GM12874 (cell line): Measurements from ENCODE around the gene ITGA5.

Source experiments
- CTCF ChIP-seq: IDR thresholded peaks from 2 replicates; pipeline ENCODE4 v1.5.1; 2011; ENCODE audit warnings: low read depth, mild to moderate bottlenecking, control low read depth, low read length, moderate library complexity; ENCODE audit not compliant: insufficient read depth

The ITGA5 gene

GRCh38 chr12:54356228-54356627 is 62.8 kb downstream of the ITGA5 start:
- no peak for TF ChIP-seq CTCF

GRCh38 chr12:54355104-54355815 is 63.8 kb downstream of the ITGA5 start:
- TF ChIP-seq CTCF: no peak

- TF ChIP-seq CTCF: no peak
These were observed 65.9 kb downstream of the ITGA5 start for GRCh38 chr12:54352891-54353874.

GRCh38 chr12:54352022-54352531 is 67.0 kb downstream of the ITGA5 start:
- no peak for TF ChIP-seq CTCF

GRCh38 chr12:54351341-54351740 is 67.7 kb downstream of the ITGA5 start:
- no peak for TF ChIP-seq CTCF

GRCh38 chr12:54350743-54351142 is 68.3 kb downstream of the ITGA5 start:
- no peak for TF ChIP-seq CTCF

- no peak for TF ChIP-seq CTCF
These were observed 69.4 kb downstream of the ITGA5 start for GRCh38 chr12:54349679-54350078.
